ENCODE results near the gene KIF4A. TPM values are rescaled to one million over a fixed set of nuclear protein-coding genes. Genes with fewer than 3 reads are reported as not detected.
"Not testable (repeated sequence)": the region's sequence is repeated elsewhere in the genome, so short reads cannot be mapped to it uniquely, and the experiment has no call there.

The KIF4A gene
- total and polyA plus RNA-seq, 2 of the 4 experiments (the other 2 are of a cell fraction), result 10.0 to 19.0 TPM

GRCh38 chrX:70368731-70369130 is 78.8 kb downstream of the KIF4A start:
- ATAC-seq (ENCODE audit: low read depth); H3K23ac ChIP-seq (ENCODE audit: low read depth, low read length); H3K14ac ChIP-seq (replicated peaks; ENCODE audit: low read depth, low read length); BruUV-seq (replicated peaks); H3K9ac ChIP-seq (ENCODE audit: low read depth, low read length); H2AFZ ChIP-seq (replicated peaks; ENCODE audit: low read length, poor library complexity); H3K4me1 ChIP-seq (ENCODE audit: control insufficient read depth, insufficient read depth, low read length); H4K91ac ChIP-seq (ENCODE audit: insufficient read depth, low read depth, low read length); DNase-seq; H2BK120ac ChIP-seq (ENCODE audit: low read depth, low read length); H3K9me3 ChIP-seq (ENCODE audit: control insufficient read depth, insufficient read depth, low read length); H2BK5ac ChIP-seq (ENCODE audit: low read depth, low read length, poor library complexity, severe bottlenecking); POLR2A ChIA-PET (ENCODE audit: unreplicated experiment); H3K4ac ChIP-seq (ENCODE audit: low read depth, low read length); H2BK15ac ChIP-seq (ENCODE audit: low read depth, low read length); H3K36me3 ChIP-seq (ENCODE audit: control insufficient read depth, insufficient read depth, low read length); H3K79me1 ChIP-seq (ENCODE audit: low read depth in 1 of 2, low read length in 2 of 2); H3K9me1 ChIP-seq (ENCODE audit: insufficient read depth, low read length); H4K5ac ChIP-seq (ENCODE audit: low read depth, low read length); H3K27me3 ChIP-seq (ENCODE audit: control insufficient read depth, insufficient read depth, low read length); intact Hi-C loops (cut with micrococcal nuclease); H3K4me3 ChIP-seq (ENCODE audit: insufficient read depth, low read depth, low read length); H3K27ac ChIP-seq (ENCODE audit: insufficient read depth, low read length); dilution Hi-C loops (cut with HindIII; ENCODE audit: low sequenced_read_pairs, unreplicated experiment); CTCF ChIA-PET; H2AK5ac ChIP-seq (ENCODE audit: low read depth, low read length); in situ Hi-C loops (cut with MboI; ENCODE audit: low sequenced_read_pairs); H3K4me2 ChIP-seq (ENCODE audit: low read depth, low read length); H3K18ac ChIP-seq (ENCODE audit: low read depth, low read length); H2AK9ac ChIP-seq (replicated peaks; ENCODE audit: low read depth, low read length, poor library complexity); H3K56ac ChIP-seq (ENCODE audit: extremely low read depth, insufficient read depth, low read length); H2BK20ac ChIP-seq (ENCODE audit: low read depth, low read length); H4K20me1 ChIP-seq (ENCODE audit: insufficient read depth, low read length); H4K8ac ChIP-seq (ENCODE audit: low read depth in 2 of 2, low read length in 2 of 2): not testable (repeated sequence)
- 75% methylated on average over 2 of the region's 7 CpGs; no CpG with 5 or more reads in 1 of the 2 experiments for WGBS, 2 experiments (ENCODE audit: extremely low coverage in 2 of 2, insufficient read length in 1 of 2)
